Measurements from ENCODE around the gene TMEM50B.

GRCh38 chr21:33427051-33427450, 52.7 kb downstream of the TMEM50B start:
- TF ChIP-seq NFIC (IDR thresholded peaks at IDR 0.05) (no peak), FOXM1 (IDR thresholded peaks at IDR 0.05; ENCODE audit: borderline replicate concordance, low read depth) (no peak), EP300 (IDR thresholded peaks at IDR 0.05; ENCODE audit: borderline replicate concordance) (no peak), MAX (IDR thresholded peaks at IDR 0.05) (no peak), TEAD4 (IDR thresholded peaks at IDR 0.05) (no peak), YY1 (IDR thresholded peaks at IDR 0.05; ENCODE audit: low read depth) (no peak), CEBPB (IDR thresholded peaks at IDR 0.05) (no peak), TCF12 (IDR thresholded peaks at IDR 0.05; ENCODE audit: low read depth) (no peak), REST (IDR thresholded peaks at IDR 0.05; ENCODE audit: low read depth) (no peak), EGR1 (IDR thresholded peaks at IDR 0.05) (no peak)

Measured in Ishikawa (cell line).